ENCODE results near the gene RHOBTB3. TPM values are rescaled to one million over a fixed set of nuclear protein-coding genes. Genes with fewer than 3 reads are reported as not detected.

Gene RHOBTB3
- total RNA-seq, 2 donors from 2014 or later = 87.3 to 134 TPM

GRCh38 chr5:95762652-95763041, 31.5 kb downstream of the RHOBTB3 start:
- Histone ChIP-seq H3K27me3 (replicated peaks; ENCODE audit: insufficient read depth) (no peaks in the 10 kb centered on the region), H3K4me3 (no peak overlapping the region), H3K36me3 (no peaks in the 10 kb centered on the region), H3K4me1 (replicated peaks) (peaks cover 15% of the 10 kb centered on the region), H3K9me3 (no peaks in the 10 kb centered on the region), H3K27ac (peak overlapping the region; percentile 31 to 82)
- WGBS = 89% methylated on average over 5 of the region's 5 CpGs
- intact Hi-C loops (cut with DNase I) = no loop called here
- TF ChIP-seq CTCF (IDR thresholded peaks at IDR 0.05) (no peak), POLR2A (IDR thresholded peaks at IDR 0.05) (no peak)
- no peak for DNase-seq (ENCODE audit: low spot score)

- Histone ChIP-seq H3K4me3 (no peak overlapping the region), H3K4me1 (replicated peaks) (peaks cover 12% of the 10 kb centered on the region), H3K27me3 (replicated peaks; ENCODE audit: insufficient read depth) (no peaks in the 10 kb centered on the region), H3K36me3 (no peaks in the 10 kb centered on the region), H3K27ac (no peak overlapping the region), H3K9me3 (no peaks in the 10 kb centered on the region)
- TF ChIP-seq POLR2A (IDR thresholded peaks at IDR 0.05) = no peak
- no peak for TF ChIP-seq CTCF (IDR thresholded peaks at IDR 0.05)
- no peak for TF ChIP-seq POLR2AphosphoS5 (IDR thresholded peaks at IDR 0.05)
- WGBS = 87% methylated on average over 6 of the region's 6 CpGs
- intact Hi-C loops (cut with DNase I) = no loop called here
- no peak for DNase-seq (ENCODE audit: low spot score)
Measured at GRCh38 chr5:95763941-95764340, 32.8 kb downstream of the RHOBTB3 start.

- no peaks in the 10 kb centered on the region for H3K27me3 ChIP-seq (replicated peaks; ENCODE audit: insufficient read depth)
- no peaks in the 10 kb centered on the region for H3K36me3 ChIP-seq
- H3K9me3 ChIP-seq = no peaks in the 10 kb centered on the region
- WGBS = 81% methylated on average over 9 of the region's 9 CpGs
- no peak overlapping the region for H3K27ac ChIP-seq
- no peak for DNase-seq (ENCODE audit: low spot score)
- intact Hi-C loops (cut with DNase I) = no loop called here
- TF ChIP-seq POLR2A (IDR thresholded peaks at IDR 0.05) = no peak
- TF ChIP-seq CTCF (IDR thresholded peaks at IDR 0.05) = no peak
- no peak for TF ChIP-seq POLR2AphosphoS5 (IDR thresholded peaks at IDR 0.05)
- peaks cover 4% of the 10 kb centered on the region for H3K4me1 ChIP-seq (replicated peaks)
- no peak overlapping the region for H3K4me3 ChIP-seq
Measured at GRCh38 chr5:95768731-95769130, 37.6 kb downstream of the RHOBTB3 start.

- 23% methylated on average over 8 of the region's 8 CpGs for WGBS
- peak; percentile 72 for DNase-seq (ENCODE audit: low spot score)
- Histone ChIP-seq H3K36me3 (no peaks in the 10 kb centered on the region), H3K27me3 (replicated peaks; ENCODE audit: insufficient read depth) (no peaks in the 10 kb centered on the region), H3K9me3 (no peaks in the 10 kb centered on the region), H3K27ac (peak overlapping the region; percentile 62 to 73), H3K4me1 (replicated peaks) (peaks cover 4% of the 10 kb centered on the region), H3K4me3 (no peak overlapping the region)
- no peak for TF ChIP-seq CTCF (IDR thresholded peaks at IDR 0.05)
- peak; percentile 74 for TF ChIP-seq POLR2AphosphoS5 (IDR thresholded peaks at IDR 0.05)
- intact Hi-C loops (cut with DNase I) = no loop called here
Measured at GRCh38 chr5:95770830-95771708, 39.9 kb downstream of the RHOBTB3 start.

- intact Hi-C loops (cut with DNase I) = no loop called here
- Histone ChIP-seq H3K36me3 (no peaks in the 10 kb centered on the region), H3K9me3 (no peaks in the 10 kb centered on the region), H3K27me3 (replicated peaks; ENCODE audit: insufficient read depth) (no peaks in the 10 kb centered on the region), H3K4me3 (no peak overlapping the region), H3K4me1 (replicated peaks) (peaks cover 4% of the 10 kb centered on the region), H3K27ac (peak overlapping the region; percentile 62 to 73)
- 89% methylated on average over 2 of the region's 2 CpGs for WGBS
- DNase-seq (ENCODE audit: low spot score) = no peak
- TF ChIP-seq POLR2A (IDR thresholded peaks at IDR 0.05) (no peak), POLR2AphosphoS5 (IDR thresholded peaks at IDR 0.05) (no peak), CTCF (IDR thresholded peaks at IDR 0.05) (no peak)
Measured at GRCh38 chr5:95771892-95772291, 40.8 kb downstream of the RHOBTB3 start.

Measured in prostate gland (tissue), 2 donors.